NCI-H1105 treated with DMSO at 0.1 percent for 48 hours (cell line): ENCODE measurements around the gene HHIPL1.

Experiments
- DNase-seq: peaks from one replicate; lab custom pipeline; 2025; lab: John Stamatoyannopoulos, UW

HHIPL1 gene

GRCh38 chr14:99689266-99690236 lies 44.6 kb downstream of the HHIPL1 start:
- DNase-seq, result no peak

GRCh38 chr14:99690636-99691035 lies 45.7 kb downstream of the HHIPL1 start:
- DNase-seq, result no peak

DNA sequence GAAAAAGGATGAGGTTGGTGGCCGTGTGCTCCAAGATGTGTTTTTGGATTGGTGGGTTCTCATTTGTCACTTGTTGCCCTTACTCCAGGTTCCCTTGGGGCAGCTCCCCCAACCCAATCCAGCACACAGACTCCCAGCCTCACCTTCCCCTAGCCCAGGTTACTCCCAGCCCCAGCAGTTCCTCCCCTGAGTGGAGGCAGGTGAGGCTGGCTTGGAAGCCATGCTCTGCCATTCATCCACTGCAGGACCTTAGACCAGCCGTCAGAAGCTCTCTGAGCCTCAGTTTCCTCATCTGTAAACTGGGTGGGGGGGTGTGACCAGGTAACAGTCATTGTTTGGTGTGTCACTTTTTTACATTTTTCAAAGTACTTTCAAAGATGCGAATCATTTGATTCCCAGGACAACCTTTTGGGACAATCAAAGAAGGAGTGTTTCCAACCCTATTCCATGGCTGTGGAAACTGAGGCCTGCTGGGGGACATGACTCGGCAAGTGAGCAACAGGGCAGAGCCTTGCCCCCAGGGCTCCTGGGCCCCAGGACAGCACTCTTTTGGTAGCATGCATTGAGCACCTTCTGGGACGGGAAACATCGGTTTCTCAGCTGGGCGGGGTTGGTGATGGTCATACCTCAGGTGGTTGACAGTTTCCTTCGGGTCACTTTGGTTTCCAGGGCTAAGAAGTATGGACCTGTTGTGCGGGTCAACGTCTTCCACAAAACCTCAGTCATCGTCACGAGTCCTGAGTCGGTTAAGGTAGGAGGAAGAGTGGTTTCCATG lies 46.4 kb downstream of the HHIPL1 start:
- DNase-seq, result no peak

GRCh38 chr14:99693918-99694317 lies 49.0 kb downstream of the HHIPL1 start:
- no peak for DNase-seq

- DNase-seq, result no peak
These were observed 52.0 kb downstream of the HHIPL1 start for GRCh38 chr14:99696929-99697328.

DNA sequence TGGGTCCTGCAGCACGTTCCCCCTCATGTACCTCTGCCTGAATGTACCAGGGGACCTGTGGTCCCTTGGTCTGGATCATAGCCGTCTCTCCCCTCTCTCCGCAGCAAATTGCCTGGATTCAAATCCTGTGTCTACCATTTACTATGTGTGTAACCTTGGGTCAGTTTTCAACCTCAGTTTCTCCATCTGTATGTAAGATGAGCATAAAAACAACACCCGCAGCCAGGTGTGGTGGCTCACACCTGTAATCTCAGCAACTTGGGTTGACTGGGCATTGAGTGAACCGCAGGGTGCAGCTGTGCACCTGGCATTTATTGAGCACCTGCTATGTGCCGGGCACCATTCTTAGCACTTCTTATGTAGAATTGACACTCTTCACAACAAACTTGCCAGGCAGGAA lies 53.3 kb downstream of the HHIPL1 start:
- no peak for DNase-seq

GRCh38 chr14:99698642-99699041 lies 53.7 kb downstream of the HHIPL1 start:
- DNase-seq, result no peak

DNA sequence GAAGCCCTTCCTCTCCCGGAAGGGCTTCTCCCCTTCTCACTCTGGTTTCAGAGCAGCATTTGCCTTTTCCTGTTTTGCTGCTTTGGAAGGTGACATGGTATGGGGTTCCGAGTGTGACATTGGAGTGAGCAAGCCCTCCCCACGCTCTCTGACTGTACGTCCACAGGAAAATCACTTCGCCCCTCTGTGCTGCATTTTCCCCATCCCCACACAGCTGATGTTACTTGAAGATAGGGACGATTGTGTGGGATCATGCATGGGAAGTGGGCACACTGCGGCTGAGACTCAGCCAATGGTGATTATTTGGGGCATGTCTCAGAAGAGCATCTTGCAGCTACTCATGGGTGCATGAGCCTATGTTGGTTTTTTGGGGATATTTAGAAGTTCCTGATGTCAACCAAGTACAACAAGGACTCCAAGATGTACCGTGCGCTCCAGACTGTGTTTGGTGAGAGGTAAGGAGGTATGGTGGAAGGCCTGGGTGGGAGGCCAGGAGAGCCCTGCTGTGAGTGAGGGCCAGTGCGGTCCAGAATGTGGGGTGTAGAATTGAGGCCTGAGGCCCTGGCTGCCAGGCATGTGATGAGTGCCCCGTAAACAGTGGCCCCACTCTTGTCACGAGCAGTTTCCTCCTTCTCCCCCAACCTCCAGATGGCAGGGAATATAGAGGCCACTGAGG lies 54.3 kb downstream of the HHIPL1 start:
- DNase-seq, result no peak

DNA sequence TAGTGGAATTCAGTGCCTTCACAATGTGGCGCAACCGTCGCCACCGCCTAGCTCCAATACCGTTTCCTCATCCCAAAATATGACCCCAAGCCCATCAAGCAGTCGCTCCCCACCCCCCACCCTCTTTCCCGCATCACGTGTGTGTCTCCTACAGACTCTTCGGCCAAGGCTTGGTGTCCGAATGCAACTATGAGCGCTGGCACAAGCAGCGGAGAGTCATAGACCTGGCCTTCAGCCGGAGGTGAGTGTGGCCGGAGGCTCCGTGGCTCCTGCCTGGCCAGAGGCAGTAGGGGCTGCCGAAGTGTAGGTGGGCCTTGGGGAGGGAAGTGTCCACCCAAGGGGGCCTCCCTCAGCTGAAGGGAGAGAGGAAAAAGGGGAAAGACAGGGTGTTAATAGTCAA lies 54.9 kb downstream of the HHIPL1 start:
- no peak for DNase-seq

GRCh38 chr14:99700379-99700778 lies 55.5 kb downstream of the HHIPL1 start:
- no peak for DNase-seq

- DNase-seq, result no peak
These were observed 56.3 kb downstream of the HHIPL1 start for GRCh38 chr14:99701260-99701659.

GRCh38 chr14:99702115-99702514 lies 57.2 kb downstream of the HHIPL1 start:
- DNase-seq, result no peak

- DNase-seq, result no peak
These were observed 58.5 kb downstream of the HHIPL1 start for GRCh38 chr14:99703381-99703780.

- DNase-seq, result no peak
These were observed 59.1 kb downstream of the HHIPL1 start for GRCh38 chr14:99704037-99704436.

GRCh38 chr14:99706107-99706900 lies 61.4 kb downstream of the HHIPL1 start:
- DNase-seq, result no peak

- no peak for DNase-seq
These were observed 62.5 kb downstream of the HHIPL1 start for GRCh38 chr14:99707420-99707819.

GRCh38 chr14:99707921-99708320 lies 63.0 kb downstream of the HHIPL1 start:
- no peak for DNase-seq

DNA sequence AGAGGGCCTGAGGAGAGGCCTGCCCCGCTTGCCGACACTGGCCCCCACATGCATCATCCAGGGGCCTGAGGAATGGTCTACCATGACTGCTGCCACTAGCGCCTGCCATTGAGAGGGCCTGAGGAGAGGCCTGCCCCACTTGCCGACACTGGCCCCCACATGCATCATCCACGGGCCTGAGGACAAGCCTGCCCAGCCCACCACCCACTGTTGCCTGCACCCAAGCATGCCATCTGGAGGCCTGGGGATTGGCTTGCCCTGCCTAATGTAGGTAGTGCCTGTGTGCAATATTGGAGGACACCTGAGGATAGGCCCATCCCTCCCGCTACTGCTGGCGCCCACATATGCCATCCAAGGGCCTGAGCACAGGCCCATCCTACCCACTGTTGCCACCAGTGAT lies 63.5 kb downstream of the HHIPL1 start:
- DNase-seq, result no peak

DNA sequence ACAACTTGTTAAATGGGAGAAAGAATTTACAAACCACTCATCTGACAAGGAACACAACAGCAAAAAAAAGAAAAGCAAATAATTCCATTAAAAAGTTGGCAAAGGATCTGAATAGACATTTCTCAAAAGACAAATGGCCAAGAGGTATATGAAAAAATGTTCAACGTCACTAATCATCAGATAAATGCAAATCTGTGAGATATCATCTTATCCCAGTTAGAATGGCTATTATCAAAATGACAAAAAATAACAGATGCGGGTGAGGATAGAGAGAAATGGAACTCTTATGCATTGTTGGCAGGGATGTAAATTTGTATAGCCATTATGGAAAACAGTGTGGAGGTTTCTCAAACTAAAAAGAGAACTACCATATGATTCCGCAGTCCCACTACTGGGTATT lies 69.0 kb downstream of the HHIPL1 start:
- no peak for DNase-seq

GRCh38 chr14:99715266-99716000 lies 70.5 kb downstream of the HHIPL1 start:
- no peak for DNase-seq
